ENCODE measurements around the gene KRT77.

GRCh38 chr12:52651726-52652261, 51.5 kb downstream of the KRT77 start, which contains the start of gene KRT2:
- TF ChIP-seq POLR2AphosphoS5 (IDR thresholded peaks at IDR 0.05; ENCODE audit: low read depth, low read length), result no peak
- TF ChIP-seq, protein P1, sequence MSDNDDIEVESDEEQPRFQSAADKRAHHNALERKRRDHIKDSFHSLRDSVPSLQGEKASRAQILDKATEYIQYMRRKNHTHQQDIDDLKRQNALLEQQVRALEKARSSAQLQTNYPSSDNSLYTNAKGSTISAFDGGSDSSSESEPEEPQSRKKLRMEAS (IDR thresholded peaks at IDR 0.05; ENCODE audit: low read depth), result no peak
- TF ChIP-seq, protein P2, sequence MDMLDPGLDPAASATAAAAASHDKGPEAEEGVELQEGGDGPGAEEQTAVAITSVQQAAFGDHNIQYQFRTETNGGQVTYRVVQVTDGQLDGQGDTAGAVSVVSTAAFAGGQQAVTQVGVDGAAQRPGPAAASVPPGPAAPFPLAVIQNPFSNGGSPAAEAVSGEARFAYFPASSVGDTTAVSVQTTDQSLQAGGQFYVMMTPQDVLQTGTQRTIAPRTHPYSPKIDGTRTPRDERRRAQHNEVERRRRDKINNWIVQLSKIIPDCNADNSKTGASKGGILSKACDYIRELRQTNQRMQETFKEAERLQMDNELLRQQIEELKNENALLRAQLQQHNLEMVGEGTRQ (IDR thresholded peaks at IDR 0.05; ENCODE audit: borderline replicate concordance, low read depth, low read length), result no peak

Data from SK-N-SH (cell line).